Effector CD8-positive, alpha-beta T cell (primary cell): ENCODE data around the gene ACAA2.

Source experiments
- DNase-seq: peaks from one replicate; lab custom pipeline; 2025; lab: John Stamatoyannopoulos, UW
- total RNA-seq, 4 experiments: gene quantifications; one replicate each; lab custom pipeline; 2026; lab: John Stamatoyannopoulos, UW

ACAA2 gene, protein sequence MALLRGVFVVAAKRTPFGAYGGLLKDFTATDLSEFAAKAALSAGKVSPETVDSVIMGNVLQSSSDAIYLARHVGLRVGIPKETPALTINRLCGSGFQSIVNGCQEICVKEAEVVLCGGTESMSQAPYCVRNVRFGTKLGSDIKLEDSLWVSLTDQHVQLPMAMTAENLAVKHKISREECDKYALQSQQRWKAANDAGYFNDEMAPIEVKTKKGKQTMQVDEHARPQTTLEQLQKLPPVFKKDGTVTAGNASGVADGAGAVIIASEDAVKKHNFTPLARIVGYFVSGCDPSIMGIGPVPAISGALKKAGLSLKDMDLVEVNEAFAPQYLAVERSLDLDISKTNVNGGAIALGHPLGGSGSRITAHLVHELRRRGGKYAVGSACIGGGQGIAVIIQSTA
- 22.0 to 32.1 (median 27.2) reads per million in 4 experiments for total RNA-seq

DNA sequence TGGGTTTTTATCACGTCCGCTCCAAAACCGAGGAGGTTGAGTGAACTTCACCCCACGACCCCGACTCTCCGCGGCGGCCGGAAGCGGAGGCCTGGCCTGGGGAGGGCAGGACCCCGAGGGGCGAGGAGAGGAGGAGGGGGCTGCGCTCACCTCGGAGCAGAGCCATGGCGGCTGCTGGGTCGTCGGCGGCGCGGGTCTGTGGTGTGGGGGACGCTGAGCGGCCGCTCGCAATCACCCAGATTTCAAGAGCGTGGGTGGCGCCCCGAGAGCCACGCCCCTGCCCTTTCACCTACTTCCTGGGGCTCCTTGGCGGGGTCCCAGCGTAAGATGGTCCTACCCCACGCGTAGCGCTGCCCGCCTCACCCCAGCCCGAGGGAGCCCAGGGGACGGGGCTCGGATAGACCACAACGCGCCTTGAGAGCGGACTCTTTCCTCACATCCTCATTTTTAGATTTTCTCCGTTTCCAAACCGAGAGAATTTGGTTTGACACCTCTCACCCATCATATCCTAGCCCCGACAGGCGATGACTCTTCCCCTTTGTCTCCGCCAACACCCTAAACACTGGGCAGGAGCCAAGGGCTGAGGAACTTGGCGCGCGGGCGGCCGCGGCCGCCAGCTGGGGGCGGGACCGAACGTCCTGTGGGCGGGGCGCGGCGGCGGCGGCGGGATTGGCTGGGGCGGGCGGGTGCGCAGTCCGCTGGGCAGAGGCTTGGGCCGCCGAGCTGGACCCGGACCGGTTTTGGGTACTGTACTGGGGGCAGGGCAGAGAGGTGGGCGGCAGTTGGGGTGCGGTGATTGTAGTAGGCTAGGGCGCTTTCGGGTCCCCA is at the start of gene ACAA2:
TSS of gene ACAA2 (minus strand) at position 215 of the 828 bp plus-strand sequence. CDS start at position 166, 49 bp downstream.
- peak; percentile 56 for DNase-seq

DNA sequence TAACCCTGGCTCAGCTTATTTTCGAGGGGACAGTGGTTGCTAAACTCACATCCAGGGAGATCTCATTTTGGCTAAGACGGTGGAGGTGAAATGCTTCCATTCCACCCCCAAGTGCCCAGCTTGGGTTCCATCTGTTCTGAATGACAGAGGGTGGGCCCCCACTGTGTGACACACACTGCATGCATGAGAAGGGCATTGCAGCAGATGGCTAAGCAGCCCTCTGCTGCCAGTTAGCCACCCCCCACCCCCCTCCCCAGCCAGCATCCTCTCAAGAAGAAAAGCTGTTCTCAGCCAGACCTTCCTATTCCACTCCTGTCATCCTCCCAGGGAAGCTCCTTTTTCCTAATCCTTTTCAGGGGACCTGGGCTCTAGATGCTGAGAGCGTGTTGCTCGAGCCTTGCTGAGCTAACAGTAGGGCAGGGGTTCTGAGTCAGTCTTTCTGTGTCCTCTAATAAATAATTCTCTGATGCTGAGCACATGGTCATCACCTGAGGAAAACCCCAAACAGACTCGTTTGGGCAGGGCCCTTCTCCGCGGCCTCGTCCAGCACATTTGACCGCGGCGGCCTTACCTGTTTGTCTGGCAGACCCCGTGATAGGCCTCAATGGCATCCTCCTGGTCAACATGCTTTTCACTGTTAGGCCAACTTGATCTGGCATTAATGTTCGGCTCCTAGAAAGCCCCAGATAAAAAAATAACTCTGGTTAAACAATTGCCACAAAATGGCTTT is 49.5 kb upstream of the ACAA2 start:
- no peak for DNase-seq

DNA sequence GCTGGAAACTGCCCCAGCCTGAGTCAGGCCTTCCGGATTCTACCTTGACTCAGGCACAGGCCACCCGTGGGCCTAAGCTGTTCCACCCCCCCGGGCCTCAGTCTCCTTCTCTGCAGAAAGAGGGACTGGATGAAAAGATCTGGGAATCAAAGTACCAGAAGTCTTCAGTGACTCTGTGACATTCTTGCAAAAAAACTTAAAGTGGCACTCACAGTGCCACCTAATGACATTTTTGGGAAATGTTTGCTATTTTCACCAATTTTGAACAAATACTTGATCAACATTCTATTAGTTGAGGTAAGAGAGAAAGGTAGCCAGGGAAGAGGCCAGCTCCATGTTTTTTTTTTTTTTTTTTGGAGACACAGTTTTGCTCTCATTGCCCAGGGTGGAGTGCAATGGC is 48.3 kb upstream of the ACAA2 start:
- no peak for DNase-seq

DNA sequence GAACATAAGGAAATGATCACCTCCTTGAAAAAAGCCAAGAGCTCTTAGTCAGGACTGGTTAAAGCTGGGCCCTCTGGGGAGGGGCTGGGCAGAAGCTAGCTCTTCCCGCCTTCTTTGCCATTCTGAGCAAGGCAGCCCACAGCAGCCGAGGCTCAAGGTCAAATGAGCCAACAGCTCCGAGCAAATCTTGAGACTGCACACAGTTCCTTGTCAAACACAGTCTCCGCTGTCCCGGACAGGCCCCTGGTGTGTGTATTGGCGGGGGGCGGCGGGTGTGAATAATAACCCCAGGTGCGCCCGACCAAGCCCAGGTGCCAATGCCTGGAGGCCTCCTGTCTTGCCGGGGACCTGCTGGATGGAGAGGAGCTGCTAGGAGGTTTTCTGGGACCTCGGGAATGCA is 46.4 kb upstream of the ACAA2 start:
- DNase-seq = no peak

DNA sequence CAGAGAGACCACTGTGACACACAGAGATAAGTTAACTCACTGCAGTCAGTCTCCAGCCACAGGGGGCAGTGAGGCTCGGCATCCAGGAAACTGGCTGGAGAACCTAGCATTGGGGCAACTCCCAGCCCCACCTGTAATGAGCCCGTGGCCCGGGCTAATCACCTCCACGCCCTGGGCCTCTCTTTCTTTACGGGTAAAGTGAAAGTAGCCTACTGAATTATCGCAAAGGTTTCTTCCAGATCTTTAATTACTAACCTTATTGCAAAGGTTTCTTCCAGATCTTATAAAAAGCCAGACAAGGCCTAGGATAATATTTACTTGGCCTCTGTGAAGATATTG is 45.7 kb upstream of the ACAA2 start:
- DNase-seq = no peak

DNA sequence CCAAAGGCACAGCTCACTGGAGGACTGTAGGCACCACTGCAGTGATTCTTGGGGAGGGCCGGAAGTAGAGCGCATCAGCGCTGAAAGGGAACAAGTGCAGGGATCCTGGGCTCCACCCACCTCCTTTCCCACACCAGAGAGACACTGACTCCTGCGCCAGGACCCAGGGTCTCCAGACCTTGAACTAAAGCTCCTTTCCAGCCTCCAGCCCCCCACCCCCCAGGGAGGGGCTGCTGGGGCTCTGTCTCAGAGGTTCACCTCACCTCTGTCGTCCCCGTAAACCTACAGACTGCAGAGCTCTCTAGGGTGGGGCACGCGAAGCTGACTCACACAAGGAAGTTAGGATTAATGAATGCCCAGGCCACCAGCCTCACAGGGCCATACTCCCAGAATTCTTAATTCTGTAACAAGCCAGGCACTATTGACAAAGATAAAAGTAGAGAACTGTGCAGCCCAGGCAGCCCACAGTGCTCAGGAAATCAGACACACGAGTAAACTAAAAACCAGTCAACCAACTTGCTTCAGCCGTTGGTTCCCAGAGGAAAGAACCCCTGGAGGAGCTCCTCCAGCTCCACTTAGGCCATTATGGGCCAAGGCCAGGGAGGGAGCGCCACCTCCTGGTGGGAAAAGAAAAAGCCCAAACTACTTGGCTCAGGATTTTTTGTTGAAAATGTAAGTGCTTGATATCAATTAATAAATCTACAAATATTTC is 45.1 kb upstream of the ACAA2 start:
- peak; percentile 25 for DNase-seq

DNA sequence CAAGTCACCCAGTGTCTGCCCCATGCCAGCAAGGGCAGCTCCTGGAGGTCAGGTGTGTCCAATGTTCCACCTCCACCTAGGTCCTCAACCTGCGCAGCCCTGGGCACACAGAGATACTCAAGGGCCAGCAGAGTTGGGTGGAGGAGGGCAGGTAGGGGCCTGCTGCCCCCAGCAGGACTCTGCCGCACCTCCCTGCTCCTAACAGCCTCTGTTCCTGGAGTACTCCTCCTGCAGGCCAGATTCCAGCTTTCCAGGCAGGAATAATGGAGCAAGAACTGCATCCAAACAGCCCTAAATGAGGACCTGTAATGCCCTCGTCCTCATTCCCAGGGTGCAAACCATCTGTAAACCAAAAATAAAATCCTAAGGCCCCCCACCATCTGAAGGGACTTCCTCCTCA is 44.4 kb upstream of the ACAA2 start:
- DNase-seq = no peak

DNA sequence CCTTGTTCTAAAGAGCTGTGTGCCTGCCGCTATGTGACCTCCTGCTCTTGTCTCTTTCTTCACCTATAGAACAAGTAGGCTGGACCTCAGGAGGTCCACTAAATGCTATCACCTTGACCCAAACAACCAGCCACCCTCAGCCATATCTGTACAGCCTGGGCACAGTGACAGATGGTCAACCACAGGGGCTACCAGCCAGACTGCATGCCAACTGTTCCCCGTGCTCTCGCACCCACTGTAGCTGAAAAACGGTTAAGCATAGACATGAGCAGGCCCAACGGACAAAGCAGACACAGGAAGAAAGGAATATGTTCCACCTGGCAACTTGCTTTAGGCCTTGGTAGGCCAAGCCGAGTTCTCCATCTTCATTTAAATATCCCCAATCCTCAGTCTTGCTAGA is 43.2 kb upstream of the ACAA2 start:
- DNase-seq = no peak

DNA sequence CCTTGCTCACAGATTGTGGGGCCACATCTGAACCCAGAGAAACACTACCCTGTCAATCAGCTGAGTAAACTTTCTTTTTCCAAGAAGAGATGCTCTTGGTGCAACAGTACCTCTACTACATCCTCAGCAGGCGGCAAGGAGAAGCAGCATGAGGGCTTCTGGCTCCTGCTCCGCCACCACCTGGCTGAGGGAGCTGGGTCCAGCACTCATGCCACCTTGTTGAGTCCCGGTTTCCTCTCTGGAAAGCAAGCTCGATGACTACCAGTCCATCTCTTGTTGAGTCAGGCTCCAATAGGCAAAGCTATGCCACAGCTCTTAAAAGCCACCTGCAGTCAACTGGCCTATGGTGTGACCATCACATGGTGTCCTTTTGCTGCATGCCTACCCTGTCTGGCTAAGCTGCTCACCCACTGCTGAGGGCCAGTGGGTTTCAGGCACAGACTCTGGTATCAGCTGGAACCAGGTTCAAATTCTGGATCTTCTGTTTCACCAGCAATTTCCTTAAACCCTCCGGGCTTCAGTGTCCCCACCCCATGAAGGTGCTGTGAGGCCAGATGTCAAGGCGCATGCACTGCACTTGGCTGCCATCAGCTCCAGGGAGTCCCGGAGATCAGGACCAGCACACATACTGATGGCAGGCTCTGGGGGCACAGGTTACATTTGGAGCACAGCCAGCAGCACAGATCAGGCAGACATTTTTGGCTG is 42.5 kb upstream of the ACAA2 start:
- DNase-seq = no peak

DNA sequence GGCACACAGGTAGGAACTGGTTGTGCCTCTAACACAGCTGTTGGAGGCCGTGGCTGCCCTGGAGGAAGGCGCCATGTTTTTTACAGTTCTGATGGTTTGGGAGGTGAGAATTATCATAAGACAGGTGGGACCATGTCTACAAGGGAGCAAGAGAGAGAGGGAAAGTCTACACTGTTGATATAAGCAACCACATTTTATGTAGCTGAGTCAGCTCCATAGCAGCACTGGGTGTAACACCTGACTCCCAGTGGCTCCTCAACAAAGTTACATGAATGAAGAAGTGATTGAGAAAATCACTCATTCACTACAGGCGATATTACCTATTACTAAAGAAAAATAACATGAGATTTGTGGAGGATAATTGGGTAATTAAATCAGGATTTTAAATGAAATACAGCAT is 41.3 kb upstream of the ACAA2 start:
- DNase-seq = no peak

DNA sequence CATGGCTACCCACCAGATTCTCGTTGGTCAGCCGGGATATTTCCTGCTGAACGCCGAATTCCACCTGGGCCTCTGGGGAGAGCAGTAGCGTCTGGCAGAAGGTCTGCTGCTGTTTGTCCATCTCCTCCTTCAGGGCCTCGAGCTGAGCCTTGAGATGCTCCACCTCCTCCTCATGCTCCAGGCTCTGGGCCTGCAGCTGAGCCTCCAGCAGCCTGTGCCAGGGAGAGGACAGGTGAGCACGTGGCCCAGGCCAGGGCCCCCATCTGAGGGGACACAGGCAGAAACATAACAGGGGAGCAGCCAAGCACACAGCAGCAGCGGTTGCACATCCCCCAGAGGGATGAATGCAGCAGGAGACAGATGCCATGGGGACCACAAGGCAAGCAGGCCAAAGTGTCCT is 40.1 kb upstream of the ACAA2 start:
- no peak for DNase-seq

DNA sequence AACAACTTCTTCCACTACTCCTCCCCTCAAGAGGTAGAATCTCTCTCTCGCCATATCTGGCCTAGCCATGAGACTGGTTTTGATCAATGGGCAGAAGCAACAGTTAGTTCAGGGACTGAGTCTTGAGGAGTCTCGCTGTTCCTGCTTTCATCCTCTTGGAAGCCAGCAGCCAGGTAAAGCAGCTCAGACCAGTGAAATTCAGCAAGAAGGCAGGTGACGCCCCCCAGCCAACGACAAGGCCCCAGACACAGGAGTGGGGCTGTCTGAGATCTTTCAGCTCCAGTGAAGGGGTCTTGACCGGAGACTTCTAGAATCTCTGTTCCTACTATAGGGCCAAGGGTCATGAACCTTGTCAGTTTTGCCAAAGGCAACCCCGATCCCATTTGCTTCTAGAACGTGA is 39.7 kb upstream of the ACAA2 start:
- no peak for DNase-seq

DNA sequence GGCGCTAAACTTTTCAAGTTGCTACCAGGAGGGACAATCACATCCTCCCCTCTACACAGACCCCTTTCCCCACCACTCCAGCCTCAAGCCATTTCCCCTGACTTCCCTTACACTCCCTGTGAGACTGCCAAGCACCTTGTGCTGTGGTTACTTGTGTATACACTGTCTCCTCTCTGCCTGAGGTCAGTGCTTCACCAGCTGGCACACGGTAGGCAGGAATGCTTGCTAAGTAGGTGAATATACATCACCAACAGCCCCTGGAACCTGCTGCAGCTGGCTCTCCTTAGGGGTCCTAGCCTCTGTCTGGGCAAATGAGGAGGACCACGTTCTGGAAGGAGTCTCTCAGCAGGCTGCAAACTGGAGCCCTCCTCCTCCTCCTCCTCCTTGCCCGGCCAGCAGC is 38.3 kb upstream of the ACAA2 start:
- DNase-seq = no peak

DNA sequence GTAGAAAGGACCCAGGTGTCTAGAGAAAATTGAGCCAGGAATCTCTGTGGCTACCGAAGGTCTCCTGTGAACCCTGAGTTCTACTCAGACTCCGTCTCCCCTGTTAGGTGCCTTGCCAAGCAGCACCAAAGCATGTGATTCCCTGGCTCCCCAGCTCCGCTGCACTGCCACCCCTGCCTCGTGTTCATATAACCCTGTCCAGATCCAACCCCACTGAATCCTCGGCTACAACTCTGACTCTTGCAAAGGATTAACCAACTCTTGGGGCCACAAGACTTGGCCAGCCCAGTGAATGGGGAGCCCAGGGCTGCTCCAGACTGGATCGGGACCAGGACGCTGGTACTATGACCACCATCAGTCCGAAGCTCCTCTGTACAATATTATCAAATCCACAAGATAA is 37.3 kb upstream of the ACAA2 start:
- no peak for DNase-seq

DNA sequence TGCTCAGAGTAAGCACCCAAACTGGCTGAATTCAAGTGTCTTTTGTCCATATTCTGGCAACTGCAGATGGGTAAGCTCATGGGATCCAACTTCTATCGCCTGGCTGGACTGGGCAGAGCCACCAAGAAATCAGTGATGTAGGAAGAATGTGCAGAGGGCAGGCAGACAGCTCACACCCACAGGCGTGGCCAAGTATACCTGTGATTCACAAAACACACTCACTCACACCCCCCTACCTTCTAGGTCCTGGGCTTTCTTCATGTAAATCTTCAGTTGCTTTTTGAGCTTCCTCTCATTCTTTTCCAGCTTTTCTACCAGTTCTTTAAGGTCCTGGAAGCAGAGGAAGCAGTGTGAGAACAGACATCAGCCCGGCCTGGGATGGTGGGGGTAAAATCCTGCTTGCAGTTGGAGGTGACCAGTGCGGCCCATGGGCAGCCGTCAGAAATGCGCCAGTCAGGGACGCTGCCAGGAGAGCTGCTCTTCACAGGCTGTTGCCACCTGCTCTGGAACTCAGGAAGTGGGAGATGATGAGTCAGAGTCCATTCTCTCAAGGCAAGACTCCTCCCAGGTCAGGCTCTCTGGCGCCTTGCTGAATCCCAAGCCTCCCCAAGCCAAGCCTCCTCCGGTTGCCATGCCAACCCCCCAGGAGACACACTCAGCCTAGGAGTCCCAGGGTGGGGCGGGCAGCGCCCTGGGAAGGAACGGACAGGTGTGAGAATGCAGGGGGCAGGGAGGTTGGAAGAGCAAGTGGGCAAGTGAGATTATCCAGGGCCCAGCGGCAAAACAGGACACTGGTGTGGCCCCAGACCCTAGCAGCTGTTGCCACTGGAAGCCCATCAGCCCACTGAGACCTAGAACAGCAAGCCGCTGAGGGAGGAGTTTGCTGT is 36.2 kb upstream of the ACAA2 start:
- DNase-seq = no peak

DNA sequence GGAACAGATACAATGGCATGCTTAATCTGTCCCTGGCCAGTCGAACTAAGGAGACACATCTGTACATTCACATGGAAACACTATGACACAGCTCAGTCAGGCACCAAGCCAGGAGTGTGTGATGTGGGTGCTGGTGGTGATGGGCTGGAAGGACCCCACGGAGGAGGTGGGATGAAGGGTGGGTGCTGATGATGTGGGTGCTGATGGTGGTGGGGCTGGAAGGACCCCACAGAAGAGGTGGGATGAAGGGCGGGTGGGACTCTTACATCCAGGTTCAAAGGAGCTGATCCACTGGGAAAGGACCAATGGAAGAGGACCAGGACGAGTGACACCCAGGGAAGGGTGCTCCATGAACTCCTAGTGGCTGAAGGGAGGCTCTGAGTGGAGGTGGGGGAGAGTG is 34.8 kb upstream of the ACAA2 start:
- no peak for DNase-seq

DNA sequence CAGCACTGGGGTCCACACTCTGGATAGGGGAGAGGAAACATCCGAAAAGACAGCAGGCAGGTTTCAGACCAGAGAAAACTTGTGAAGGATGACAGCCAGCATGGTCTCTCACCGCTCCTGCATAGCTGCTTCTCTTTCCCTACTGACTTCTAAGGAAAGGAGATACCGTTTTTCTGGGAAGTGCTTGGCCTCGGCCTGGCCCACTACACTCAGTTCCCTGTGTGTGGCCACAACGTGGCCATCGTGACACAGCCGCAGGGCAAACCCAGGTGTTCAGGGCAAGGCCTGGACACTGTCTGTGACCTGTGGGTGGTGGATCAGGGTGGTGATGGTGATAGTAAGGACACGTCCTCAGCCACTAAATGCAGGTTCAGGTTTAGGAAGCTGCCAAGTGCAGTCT is 34.2 kb upstream of the ACAA2 start:
- DNase-seq = no peak

DNA sequence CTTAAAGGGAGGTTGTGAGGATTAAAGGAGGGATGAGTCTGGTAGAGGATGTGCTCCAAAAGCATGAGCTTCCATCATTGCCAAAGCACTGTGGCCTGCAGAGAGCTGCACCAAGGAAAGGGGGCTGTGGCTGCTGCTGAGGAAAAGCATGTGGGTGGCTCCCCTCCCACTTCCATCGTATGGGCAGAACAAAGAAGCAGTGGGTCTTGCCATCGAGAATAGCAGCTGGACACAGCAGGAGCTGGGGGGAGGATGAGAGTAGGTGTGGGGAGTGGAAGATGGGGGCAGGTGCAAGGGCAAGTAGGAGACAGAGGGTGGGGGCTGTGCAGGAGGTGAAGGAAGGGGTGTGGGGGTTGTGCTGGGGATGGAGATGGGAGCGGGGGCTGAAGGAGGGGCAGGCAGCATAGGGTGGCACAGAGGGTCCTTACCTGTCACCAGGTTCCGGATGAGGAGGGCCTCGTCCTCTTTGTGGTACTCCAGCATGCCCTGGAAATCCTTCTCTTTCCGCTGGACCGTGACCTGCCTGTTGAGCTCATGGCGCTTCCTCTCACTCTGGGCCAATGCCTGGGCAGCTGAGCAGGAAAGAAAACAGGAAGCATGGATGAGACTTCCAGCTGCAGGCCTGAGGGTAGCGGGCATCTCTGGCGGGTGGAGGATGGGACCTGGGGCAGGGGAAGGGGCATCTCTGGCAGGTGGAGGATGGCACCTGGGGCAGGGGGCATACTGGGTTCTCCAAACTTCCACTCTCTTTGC is 33.6 kb upstream of the ACAA2 start:
- no peak for DNase-seq

DNA sequence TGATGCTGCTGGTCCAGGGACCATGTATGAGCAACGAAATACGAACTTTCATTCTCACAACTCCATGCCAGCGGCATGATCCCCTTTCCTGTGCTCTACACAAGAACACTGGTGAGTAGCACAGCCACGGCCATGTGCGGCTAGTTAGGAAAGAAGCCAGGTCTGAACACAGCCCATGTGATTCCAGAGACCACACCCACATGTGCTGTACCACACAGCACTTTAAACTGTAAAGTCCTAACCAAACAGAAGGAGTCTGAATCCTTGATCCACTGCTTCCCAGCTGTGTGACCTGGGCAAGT is 33.0 kb upstream of the ACAA2 start:
- DNase-seq = no peak
